Kidney (tissue), 14 donors: ENCODE results near the gene ZBTB7C. TPM values are rescaled to one million over a fixed set of nuclear protein-coding genes. Genes with fewer than 3 reads are reported as not detected.

ENCODE experiments used
- DNase-seq, 5 donors: peaks; one replicate each; pipeline ENCODE4 v3.0.0-alpha.2; 2013 to 2020
- FAIRE-seq: peaks from 2 replicates; lab custom pipeline; 2012; peaks lifted over from hg19 to GRCh38; lab: Jason Lieb, UNC
- H3K27ac ChIP-seq, 2 donors: one replicate each; pipeline ENCODE4 v1.7.0; 2013; ENCODE audit warnings: low read depth in 2 of 2, low read length in 2 of 2, inconsistent platforms in 1 of 2
- H3K27me3 ChIP-seq: one replicate; pipeline ENCODE4 v1.7.1; 2013; ENCODE audit warnings: low read length, inconsistent platforms; ENCODE audit not compliant: control insufficient read depth, insufficient read depth
- H3K36me3 ChIP-seq, 3 donors: one replicate each; pipeline versions ENCODE4 v1.7.0 to v1.7.1; 2013; ENCODE audit warnings: low read length in 3 of 3, control low read depth in 1 of 3, inconsistent platforms in 1 of 3; ENCODE audit not compliant: insufficient read depth in 3 of 3, control insufficient read depth in 2 of 3
- H3K4me1 ChIP-seq, 3 donors: one replicate each; pipeline versions ENCODE4 v1.7.0 to v1.7.1; 2013; ENCODE audit warnings: low read length in 3 of 3, inconsistent platforms in 1 of 3, low read depth in 1 of 3; ENCODE audit not compliant: control insufficient read depth in 2 of 3, insufficient read depth in 2 of 3
- H3K4me3 ChIP-seq, 3 donors: one replicate each; pipeline versions ENCODE4 v1.7.0 to v1.8.1; 2013; ENCODE audit warnings: low read length in 3 of 3, control low read depth in 1 of 3, inconsistent platforms in 1 of 3
- H3K9ac ChIP-seq, 3 donors: one replicate each; pipeline versions ENCODE4 v1.7.0 to v1.7.1; 2013; ENCODE audit warnings: low read length in 3 of 3, control low read depth in 1 of 3, inconsistent platforms in 1 of 3
- H3K9me3 ChIP-seq, 3 donors: one replicate each; pipeline versions ENCODE4 v1.7.0 to v1.7.1; 2013; ENCODE audit warnings: low read length in 3 of 3, control low read depth in 1 of 3, inconsistent platforms in 1 of 3; ENCODE audit not compliant: control insufficient read depth in 2 of 3, insufficient read depth in 1 of 3
- intact Hi-C: fragments of 100-400 bp; cut with DNase I; formaldehyde crosslinking; loops from one replicate; pipeline ENCODE4 v1.11.1; 2022
- polyA plus RNA-seq: library from polyadenylated mRNA; stranded (reverse); fragments of 350-450 nt; fragmentation: Illumina TruSeq; extraction: RNeasy Lipid Tissue Mini Kit (QIAGEN cat#74804); gene quantifications from one replicate; pipeline ENCODE4 v1.2.3, GENCODE V29; 2014; ENCODE audit warnings: low read depth, low replicate concordance; ENCODE audit not compliant: insufficient read depth
- total RNA-seq: library from RNA; stranded (reverse); fragmentation: NEBNext Ultra II Directional; extraction: Animal tissue kit (Norgen Biotek cat#: 25700); gene quantifications from one replicate; pipeline ENCODE4 v1.2.1, GENCODE V29; 2021
- TF ChIP-seq, protein P1 (sequence below): IDR thresholded peaks from 3 replicates; pipeline ENCODE4 v1.5.1; 2012; ENCODE audit warnings: mild to moderate bottlenecking, moderate library complexity, borderline replicate concordance; ENCODE audit not compliant: insufficient read depth; ENCODE audit errors: extremely low read depth
- donor health status: control.
- donor health status: control.
- donor health status: control.
- donor health status: control.
- donor health status: control.
- donor health status: DM: yes; HTN: yes; CAD: no.
- donor health status: Normal renal cell carcinoma (clear cell type).

ZBTB7C gene
- total and polyA plus RNA-seq, 2 donors from 2014 or later = 1.8 to 13.8 TPM

DNA sequence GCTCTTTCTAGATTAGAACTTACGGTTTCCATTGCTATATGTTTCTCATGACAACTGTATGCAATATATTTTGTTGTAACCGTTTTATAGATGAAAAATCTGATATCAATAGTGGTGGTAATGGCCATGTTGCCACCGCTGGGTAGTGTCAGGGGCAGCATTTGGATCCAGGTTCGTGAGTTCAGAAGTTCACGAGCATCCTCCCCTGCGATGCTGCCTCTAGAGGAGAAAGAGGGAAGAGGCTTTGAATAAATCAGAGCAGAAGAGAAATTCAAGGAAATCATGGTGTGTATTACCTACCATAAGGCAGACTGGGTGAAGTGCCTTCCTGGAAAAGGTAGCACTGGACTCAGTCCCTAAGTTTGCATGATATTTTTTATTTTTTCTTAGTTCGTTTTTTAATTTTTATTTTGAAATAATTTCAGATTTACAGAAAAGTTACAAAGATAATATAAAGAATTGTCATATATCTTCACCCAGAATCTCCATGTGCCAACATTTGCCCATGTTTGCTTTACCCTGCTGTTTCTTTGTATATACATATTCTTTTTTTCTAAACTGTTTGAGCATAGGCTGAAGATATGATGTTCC is 3.3 kb upstream of the ZBTB7C start:
- H3K4me1 ChIP-seq = peaks cover 0 to 12% (median 0%) of the 10 kb centered on the region in 3 donors
- H3K4me3 ChIP-seq = no peak overlapping the region
- intact Hi-C loops = no loop called here
- FAIRE-seq (peak; percentile 77), DNase-seq (peak in 3 of 5 donors; percentile 39 to 70 (median 44))
- no peaks in the 10 kb centered on the region for H3K36me3 ChIP-seq
- TF ChIP-seq, protein P1, sequence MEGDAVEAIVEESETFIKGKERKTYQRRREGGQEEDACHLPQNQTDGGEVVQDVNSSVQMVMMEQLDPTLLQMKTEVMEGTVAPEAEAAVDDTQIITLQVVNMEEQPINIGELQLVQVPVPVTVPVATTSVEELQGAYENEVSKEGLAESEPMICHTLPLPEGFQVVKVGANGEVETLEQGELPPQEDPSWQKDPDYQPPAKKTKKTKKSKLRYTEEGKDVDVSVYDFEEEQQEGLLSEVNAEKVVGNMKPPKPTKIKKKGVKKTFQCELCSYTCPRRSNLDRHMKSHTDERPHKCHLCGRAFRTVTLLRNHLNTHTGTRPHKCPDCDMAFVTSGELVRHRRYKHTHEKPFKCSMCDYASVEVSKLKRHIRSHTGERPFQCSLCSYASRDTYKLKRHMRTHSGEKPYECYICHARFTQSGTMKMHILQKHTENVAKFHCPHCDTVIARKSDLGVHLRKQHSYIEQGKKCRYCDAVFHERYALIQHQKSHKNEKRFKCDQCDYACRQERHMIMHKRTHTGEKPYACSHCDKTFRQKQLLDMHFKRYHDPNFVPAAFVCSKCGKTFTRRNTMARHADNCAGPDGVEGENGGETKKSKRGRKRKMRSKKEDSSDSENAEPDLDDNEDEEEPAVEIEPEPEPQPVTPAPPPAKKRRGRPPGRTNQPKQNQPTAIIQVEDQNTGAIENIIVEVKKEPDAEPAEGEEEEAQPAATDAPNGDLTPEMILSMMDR = peak; percentile 59
- H3K27ac ChIP-seq = no peak overlapping the region
- peaks cover 16% of the 10 kb centered on the region for H3K27me3 ChIP-seq
- no peak overlapping the region for H3K9ac ChIP-seq
- no peaks in the 10 kb centered on the region for H3K9me3 ChIP-seq

DNA sequence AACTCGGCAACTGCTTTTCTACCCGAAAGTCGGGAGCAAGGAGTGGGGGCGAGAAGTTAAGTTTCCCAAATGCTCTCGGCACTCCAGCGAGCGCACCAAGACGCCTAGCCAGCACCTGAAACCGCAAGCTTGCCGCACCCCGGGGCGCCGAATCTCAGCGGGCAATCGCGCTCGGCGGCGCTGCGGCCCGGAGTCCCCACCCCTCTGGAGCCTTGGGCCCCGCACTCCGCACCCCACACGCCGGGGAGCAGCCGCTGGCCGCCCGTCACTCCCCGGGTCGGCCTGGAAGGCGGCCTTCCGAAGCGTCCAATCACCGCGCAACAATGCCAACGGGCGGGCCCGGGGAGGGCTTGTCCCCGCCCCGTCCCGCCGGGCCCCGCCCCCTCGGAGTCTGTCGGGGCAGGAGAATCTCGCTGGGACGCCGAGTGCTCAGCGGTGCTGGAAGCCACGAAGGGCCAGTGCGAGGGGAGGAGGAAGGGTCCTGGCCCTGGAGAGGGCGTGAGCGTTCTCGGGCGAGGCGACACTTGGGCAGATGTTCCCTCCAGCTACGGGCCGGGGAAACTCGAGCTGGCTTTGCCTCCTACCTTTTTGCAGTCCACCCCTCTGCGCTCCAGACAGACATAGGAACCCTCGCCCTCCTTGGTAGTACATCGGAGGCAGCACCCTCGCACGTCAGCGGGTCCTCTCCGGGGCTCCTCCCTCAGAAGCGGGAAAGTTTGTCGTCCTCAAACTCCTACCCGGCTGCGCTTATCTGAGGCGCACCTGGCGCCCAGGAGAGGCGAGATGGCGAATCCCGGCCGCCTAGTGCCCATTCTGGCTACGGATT is 1.1 kb upstream of the ZBTB7C start:
- Histone ChIP-seq H3K36me3 (no peaks in the 10 kb centered on the region), H3K27ac (peak overlapping the region in 1 of 2 donors; percentile 0), H3K27me3 (peaks cover 16% of the 10 kb centered on the region), H3K9ac (peak overlapping the region in 2 of 3 donors; percentile 38 to 55), H3K4me1 (peaks cover 0 to 12% (median 0%) of the 10 kb centered on the region in 3 donors), H3K4me3 (peak overlapping the region; percentile 54 to 75 (median 75)), H3K9me3 (no peaks in the 10 kb centered on the region)
- FAIRE-seq = no peak
- TF ChIP-seq, protein P1 = no peak
- peak; percentile 92 to 96 (median 94) for DNase-seq
- intact Hi-C loops = no loop called here

DNA sequence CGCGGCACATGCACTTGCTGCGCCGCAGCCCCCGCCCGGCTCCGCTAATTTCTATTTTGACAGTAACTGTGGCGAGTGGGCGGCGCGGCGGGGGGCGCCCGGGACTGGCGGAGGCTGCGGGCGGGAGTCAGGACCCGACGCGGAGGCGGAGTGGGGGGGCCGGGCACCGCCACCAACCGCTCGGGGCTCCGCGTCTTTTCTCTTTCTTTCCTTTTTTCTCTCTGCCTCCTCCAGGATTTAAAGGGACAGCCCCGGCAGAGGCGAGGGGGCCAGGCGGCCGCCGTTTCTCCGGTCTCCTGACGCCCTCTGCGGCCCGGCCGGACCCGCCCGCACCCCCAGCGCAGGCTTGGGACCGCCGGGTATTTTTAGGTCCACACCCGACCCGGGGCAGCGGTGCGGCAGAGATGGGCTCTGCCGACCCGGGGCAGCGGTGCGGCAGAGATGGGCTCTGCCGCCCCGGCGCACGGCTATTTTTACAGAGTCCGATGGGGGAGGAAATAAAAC is 460 bp upstream of the ZBTB7C start:
- DNase-seq (peak; percentile 49 to 83 (median 66)), FAIRE-seq (no peak)
- H3K4me1 ChIP-seq = peaks cover 0 to 12% (median 0%) of the 10 kb centered on the region in 3 donors
- H3K9me3 ChIP-seq = no peaks in the 10 kb centered on the region
- H3K27ac ChIP-seq = peak overlapping the region in 1 of 2 donors; percentile 0
- TF ChIP-seq, protein P1 = no peak
- intact Hi-C loops = no loop called here
- no peaks in the 10 kb centered on the region for H3K36me3 ChIP-seq
- peaks cover 16% of the 10 kb centered on the region for H3K27me3 ChIP-seq
- H3K4me3 ChIP-seq = peak overlapping the region; percentile 42 to 75 (median 54)
- peak overlapping the region in 2 of 3 donors; percentile 38 to 55 for H3K9ac ChIP-seq
